Naive thymus-derived CD4-positive, alpha-beta T cell (primary cell): Measurements from ENCODE around the gene MACIR. TPM values are rescaled to one million over a fixed set of nuclear protein-coding genes. Genes with fewer than 3 reads are reported as not detected.
"Not testable (repeated sequence)": the region's sequence is repeated elsewhere in the genome, so short reads cannot be mapped to it uniquely, and the experiment has no call there.

Experiments used
- ATAC-seq: fragments of 150-1000 bp; cut with Tn5 transposase; 2 replicates; pipeline ENCODE4 v1.10.0; 2021; ENCODE audit warnings: mild to moderate bottlenecking, moderate library complexity
- CTCF ChIA-PET: fragments of 350-600 bp; sonication (Branson Sonifier 250); formaldehyde crosslinking; loops from one replicate; lab custom pipeline; 2021; ENCODE audit warnings: antibody characterized with exemption; lab: Charles Lee
- POLR2A ChIA-PET: fragments of 350-600 bp; sonication (Branson Sonifier 250); formaldehyde crosslinking; loops from one replicate; lab custom pipeline; 2021; ENCODE audit warnings: antibody characterized with exemption, inconsistent platforms; lab: Charles Lee
- DNase-seq, 9 donors: peaks; one replicate each; pipeline versions ENCODE4 v3.0.0 to v3.0.0-alpha.2; 2020 to 2022; ENCODE audit warnings: mixed read lengths in 1 of 9
- H3K27ac ChIP-seq: one replicate; pipeline ENCODE4 v1.7.0; 2013; ENCODE audit warnings: mild to moderate bottlenecking, low read depth, low read length, moderate library complexity
- H3K27me3 ChIP-seq, 2 donors: one replicate each; pipeline ENCODE4 v1.7.0; 2013; ENCODE audit warnings: low read length in 2 of 2, mild to moderate bottlenecking in 2 of 2, moderate library complexity in 2 of 2; ENCODE audit not compliant: control insufficient read depth in 2 of 2, insufficient read depth in 2 of 2
- H3K36me3 ChIP-seq, 3 experiments: 1 replicate in 2 of 3; 2 replicates in 1 of 3; pipeline ENCODE4 v1.7.0; 2013; ENCODE audit warnings: low read length in 3 of 3, mild to moderate bottlenecking in 3 of 3, moderate library complexity in 1 of 3; ENCODE audit not compliant: insufficient read depth in 3 of 3, control insufficient read depth in 2 of 3
- H3K4me1 ChIP-seq, 2 donors: one replicate each; pipeline ENCODE4 v1.7.0; 2013; ENCODE audit warnings: low read length in 2 of 2, mild to moderate bottlenecking in 2 of 2, moderate library complexity in 1 of 2; ENCODE audit not compliant: control insufficient read depth in 2 of 2, insufficient read depth in 2 of 2
- H3K4me3 ChIP-seq: 2 replicates; pipeline ENCODE4 v1.7.0; 2013; ENCODE audit warnings: mild to moderate bottlenecking, low read length
- H3K9me3 ChIP-seq, 3 experiments: 1 replicate in 2 of 3; 2 replicates in 1 of 3; pipeline ENCODE4 v1.7.0; 2013; ENCODE audit warnings: low read length in 3 of 3; ENCODE audit not compliant: control insufficient read depth in 2 of 3
- H3K27ac Mint-ChIP-seq, 9 donors: one replicate each; pipeline ENCODE4 v1.8.0; 2020 to 2022; ENCODE audit warnings: mixed read lengths in 9 of 9, mild to moderate bottlenecking in 8 of 9, moderate library complexity in 5 of 9, inconsistent platforms in 2 of 9
- H3K27me3 Mint-ChIP-seq, 5 donors: one replicate each; pipeline ENCODE4 v1.8.0; 2021 to 2022; ENCODE audit warnings: mixed read lengths in 5 of 5, mild to moderate bottlenecking in 1 of 5
- H3K36me3 Mint-ChIP-seq, 5 donors: one replicate each; pipeline ENCODE4 v1.8.0; 2020 to 2022; ENCODE audit warnings: mixed read lengths in 5 of 5, mild to moderate bottlenecking in 3 of 5, inconsistent platforms in 1 of 5
- H3K4me1 Mint-ChIP-seq, 7 donors: one replicate each; pipeline ENCODE4 v1.8.0; 2020 to 2022; ENCODE audit warnings: mixed read lengths in 7 of 7, mild to moderate bottlenecking in 3 of 7, inconsistent platforms in 1 of 7
- H3K4me3 Mint-ChIP-seq, 10 donors: one replicate each; pipeline ENCODE4 v1.8.0; 2020 to 2022; ENCODE audit warnings: mild to moderate bottlenecking in 10 of 10, mixed read lengths in 10 of 10, moderate library complexity in 6 of 10, inconsistent platforms in 2 of 10
- H3K9me3 Mint-ChIP-seq, 11 donors: one replicate each; pipeline ENCODE4 v1.8.0; 2020 to 2022; ENCODE audit warnings: mixed read lengths in 11 of 11, mild to moderate bottlenecking in 4 of 11, inconsistent platforms in 1 of 11, moderate library complexity in 1 of 11
- intact Hi-C, 2 donors: fragments of 100-400 bp; cut with micrococcal nuclease; formaldehyde crosslinking; loops; one replicate each; pipeline ENCODE4 v1.15.1; 2023
- polyA plus RNA-seq, 2 donors: library from polyadenylated mRNA; unstranded; fragments of 300-500 nt; fragmentation: Illumina TruSeq; gene quantifications; one replicate each; pipeline ENCODE4 v1.2.3, GENCODE V29; 2021
- total RNA-seq, 6 experiments: library from RNA in 5 of 6; stranded (reverse) in 5 of 6; gene quantifications; 1 replicate in 5 of 6; 2 replicates in 1 of 6; pipeline ENCODE4 v1.2.3 and lab custom pipeline; 2021 to 2026

MACIR gene
- total and polyA plus RNA-seq, 7 experiments from 2014 or later, result 1.4 to 6.1 (median 2.3) TPM

- POLR2A ChIA-PET, result no interaction called here
- H3K4me3 ChIP-seq, result no peak overlapping the region
Observed at GRCh38 chr5:103216697-103217096, 41.9 kb upstream of the MACIR start.

GRCh38 chr5:103217101-103217500 lies 41.5 kb upstream of the MACIR start:
- POLR2A ChIA-PET, result no interaction called here
- no peak overlapping the region for H3K27ac Mint-ChIP-seq

More at GRCh38 chr5:103216697-103217096, 41.9 kb upstream of the MACIR start:
- DNase-seq (no peak), ATAC-seq (no peak)
- intact Hi-C loops, result no loop called here
- H3K27ac ChIP-seq, result no peak overlapping the region
- H3K9me3 Mint-ChIP-seq, result peaks cover 0 to 7% (median 0%) of the 10 kb centered on the region in 11 donors
- H3K36me3 ChIP-seq, result no peaks in the 10 kb centered on the region
- H3K27me3 Mint-ChIP-seq, result peaks cover 0 to 5% (median 0%) of the 10 kb centered on the region in 5 donors
- no peak overlapping the region for H3K27ac Mint-ChIP-seq
- CTCF ChIA-PET, result interaction anchor here (0.7 kb wide), 1 partner anchor 16 kb away, joined by 4 read pairs; no protein-coding TSS in a partner anchor
- peaks cover 0 to 17% (median 3%) of the 10 kb centered on the region in 5 donors for H3K36me3 Mint-ChIP-seq
- H3K4me1 ChIP-seq, result peaks cover 0 to 7% of the 10 kb centered on the region in 2 donors
- peaks cover 0 to 11% (median 6%) of the 10 kb centered on the region in 7 donors for H3K4me1 Mint-ChIP-seq
- H3K9me3 ChIP-seq, result no peaks in the 10 kb centered on the region
- H3K27me3 ChIP-seq, result no peaks in the 10 kb centered on the region
- H3K4me3 Mint-ChIP-seq, result no peak overlapping the region

GRCh38 chr5:103218164-103218563 lies 40.4 kb upstream of the MACIR start:
- CTCF ChIA-PET, result no interaction called here

More at GRCh38 chr5:103217101-103217500, 41.5 kb upstream of the MACIR start:
- H3K9me3 ChIP-seq, result no peaks in the 10 kb centered on the region
- ATAC-seq (no peak), DNase-seq (no peak)
- H3K4me3 ChIP-seq, result no peak overlapping the region
- no peak overlapping the region for H3K4me3 Mint-ChIP-seq
- no peak overlapping the region for H3K27ac ChIP-seq
- H3K36me3 ChIP-seq, result no peaks in the 10 kb centered on the region
- CTCF ChIA-PET, result interaction anchor here (0.7 kb wide), 1 partner anchor 16 kb away, joined by 4 read pairs; no protein-coding TSS in a partner anchor
- H3K27me3 ChIP-seq, result no peaks in the 10 kb centered on the region
- H3K36me3 Mint-ChIP-seq, result peaks cover 0 to 14% (median 2%) of the 10 kb centered on the region in 5 donors
- peaks cover 0 to 7% (median 2%) of the 10 kb centered on the region in 7 donors for H3K4me1 Mint-ChIP-seq
- peaks cover 0 to 3% of the 10 kb centered on the region in 2 donors for H3K4me1 ChIP-seq
- peaks cover 0 to 6% (median 0%) of the 10 kb centered on the region in 5 donors for H3K27me3 Mint-ChIP-seq
- intact Hi-C loops, result no loop called here
- H3K9me3 Mint-ChIP-seq, result peaks cover 0 to 7% (median 0%) of the 10 kb centered on the region in 11 donors

GRCh38 chr5:103219074-103219473 lies 39.5 kb upstream of the MACIR start:
- DNase-seq, intact Hi-C loops, POLR2A ChIA-PET, H3K36me3 ChIP-seq, CTCF ChIA-PET, H3K9me3 Mint-ChIP-seq, H3K4me3 Mint-ChIP-seq, H3K9me3 ChIP-seq, ATAC-seq, H3K27me3 Mint-ChIP-seq, H3K27ac ChIP-seq, H3K27ac Mint-ChIP-seq, H3K4me3 ChIP-seq, H3K4me1 Mint-ChIP-seq, H3K27me3 ChIP-seq, H3K4me1 ChIP-seq: not testable (repeated sequence)
- H3K36me3 Mint-ChIP-seq, result peaks cover 0 to 11% (median 0%) of the 10 kb centered on the region in 5 donors

More at GRCh38 chr5:103218164-103218563, 40.4 kb upstream of the MACIR start:
- Histone ChIP-seq H3K9me3 (no peaks in the 10 kb centered on the region), H3K4me1 (no peaks in the 10 kb centered on the region), H3K27ac (no peak overlapping the region), H3K4me3 (no peak overlapping the region), H3K27me3 (no peaks in the 10 kb centered on the region), H3K36me3 (no peaks in the 10 kb centered on the region)
- no peak for DNase-seq
- intact Hi-C loops, result no loop called here
- no peak overlapping the region for H3K4me3 Mint-ChIP-seq
- H3K27ac Mint-ChIP-seq, result no peak overlapping the region
- H3K27me3 Mint-ChIP-seq, result peaks cover 0 to 7% (median 0%) of the 10 kb centered on the region in 5 donors
- POLR2A ChIA-PET, result no interaction called here
- peaks cover 0 to 11% (median 0%) of the 10 kb centered on the region in 5 donors for H3K36me3 Mint-ChIP-seq
- peaks cover 0 to 5% (median 0%) of the 10 kb centered on the region in 11 donors for H3K9me3 Mint-ChIP-seq
- no peak for ATAC-seq
- peaks cover 0 to 4% (median 0%) of the 10 kb centered on the region in 7 donors for H3K4me1 Mint-ChIP-seq

GRCh38 chr5:103223031-103223955 lies 35.3 kb upstream of the MACIR start:
- no peaks in the 10 kb centered on the region for H3K4me1 ChIP-seq
- peaks cover 0 to 4% of the 10 kb centered on the region in 2 donors for H3K27me3 ChIP-seq
- no peak overlapping the region for H3K4me3 Mint-ChIP-seq
- no peak for DNase-seq
- no peak overlapping the region for H3K27ac ChIP-seq
- peaks cover 0 to 5% (median 0%) of the 10 kb centered on the region in 11 donors for H3K9me3 Mint-ChIP-seq
- no peaks in the 10 kb centered on the region for H3K9me3 ChIP-seq
- POLR2A ChIA-PET, result no interaction called here
- H3K4me1 Mint-ChIP-seq, result peaks cover 0 to 5% (median 0%) of the 10 kb centered on the region in 7 donors
- H3K4me3 ChIP-seq, result no peak overlapping the region
- no peak overlapping the region for H3K27ac Mint-ChIP-seq
- intact Hi-C loops, result loop anchor here in 1 of 2 donors (5.0 kb wide), 1 partner anchor 441 kb away; no protein-coding TSS in a partner anchor
- H3K36me3 Mint-ChIP-seq, result peaks cover 0 to 6% (median 4%) of the 10 kb centered on the region in 5 donors
- H3K36me3 ChIP-seq, result no peaks in the 10 kb centered on the region
- no peak for ATAC-seq
- CTCF ChIA-PET, result interaction anchor here (2.1 kb wide), 1 partner anchor 9 kb away, joined by 7 read pairs; no protein-coding TSS in a partner anchor
- H3K27me3 Mint-ChIP-seq, result peaks cover 11 to 37% (median 25%) of the 10 kb centered on the region in 5 donors

GRCh38 chr5:103224118-103224893 lies 34.3 kb upstream of the MACIR start:
- Histone ChIP-seq H3K4me1 (no peaks in the 10 kb centered on the region), H3K36me3 (no peaks in the 10 kb centered on the region), H3K27ac (no peak overlapping the region), H3K27me3 (peaks cover 0 to 4% of the 10 kb centered on the region in 2 donors), H3K9me3 (no peaks in the 10 kb centered on the region), H3K4me3 (no peak overlapping the region)
- H3K9me3 Mint-ChIP-seq, result peaks cover 0 to 2% (median 0%) of the 10 kb centered on the region in 11 donors
- ATAC-seq, result peak; percentile 97
- intact Hi-C loops, result loop anchor here (1.0 to 5.0 kb wide), 7 partner anchors 34 to 688 kb away; partner anchors contain the start of gene MACIR (in 1 of the 2)
- no peak overlapping the region for H3K27ac Mint-ChIP-seq
- H3K4me3 Mint-ChIP-seq, result peak overlapping the region in 1 of 10 donors; percentile 21
- H3K27me3 Mint-ChIP-seq, result peaks cover 11 to 46% (median 27%) of the 10 kb centered on the region in 5 donors
- ChIA-PET POLR2A (no interaction called here), CTCF (interaction anchor here (0.6 to 2.1 kb wide), 7 partner anchors 9 to 688 kb away, joined by 3 to 7 read pairs (median 3); no protein-coding TSS in a partner anchor)
- peaks cover 0 to 5% (median 4%) of the 10 kb centered on the region in 5 donors for H3K36me3 Mint-ChIP-seq
- peaks cover 0 to 5% (median 0%) of the 10 kb centered on the region in 7 donors for H3K4me1 Mint-ChIP-seq
- DNase-seq, result peak in 8 of 9 donors; percentile 10 to 60 (median 38)
